Activated CD8-positive, alpha-beta memory T cell treated with anti-CD3 and anti-CD28 coated beads for 48 hours (primary cell): ENCODE data around the gene THAP3.

Experiments
- DNase-seq, 3 experiments: peaks; one replicate each; pipeline ENCODE4 v3.0.0-alpha.2; 2020; ENCODE audit warnings: low read depth in 2 of 3, low spot score in 2 of 3

THAP3 gene, protein sequence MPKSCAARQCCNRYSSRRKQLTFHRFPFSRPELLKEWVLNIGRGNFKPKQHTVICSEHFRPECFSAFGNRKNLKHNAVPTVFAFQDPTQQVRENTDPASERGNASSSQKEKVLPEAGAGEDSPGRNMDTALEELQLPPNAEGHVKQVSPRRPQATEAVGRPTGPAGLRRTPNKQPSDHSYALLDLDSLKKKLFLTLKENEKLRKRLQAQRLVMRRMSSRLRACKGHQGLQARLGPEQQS

DNA sequence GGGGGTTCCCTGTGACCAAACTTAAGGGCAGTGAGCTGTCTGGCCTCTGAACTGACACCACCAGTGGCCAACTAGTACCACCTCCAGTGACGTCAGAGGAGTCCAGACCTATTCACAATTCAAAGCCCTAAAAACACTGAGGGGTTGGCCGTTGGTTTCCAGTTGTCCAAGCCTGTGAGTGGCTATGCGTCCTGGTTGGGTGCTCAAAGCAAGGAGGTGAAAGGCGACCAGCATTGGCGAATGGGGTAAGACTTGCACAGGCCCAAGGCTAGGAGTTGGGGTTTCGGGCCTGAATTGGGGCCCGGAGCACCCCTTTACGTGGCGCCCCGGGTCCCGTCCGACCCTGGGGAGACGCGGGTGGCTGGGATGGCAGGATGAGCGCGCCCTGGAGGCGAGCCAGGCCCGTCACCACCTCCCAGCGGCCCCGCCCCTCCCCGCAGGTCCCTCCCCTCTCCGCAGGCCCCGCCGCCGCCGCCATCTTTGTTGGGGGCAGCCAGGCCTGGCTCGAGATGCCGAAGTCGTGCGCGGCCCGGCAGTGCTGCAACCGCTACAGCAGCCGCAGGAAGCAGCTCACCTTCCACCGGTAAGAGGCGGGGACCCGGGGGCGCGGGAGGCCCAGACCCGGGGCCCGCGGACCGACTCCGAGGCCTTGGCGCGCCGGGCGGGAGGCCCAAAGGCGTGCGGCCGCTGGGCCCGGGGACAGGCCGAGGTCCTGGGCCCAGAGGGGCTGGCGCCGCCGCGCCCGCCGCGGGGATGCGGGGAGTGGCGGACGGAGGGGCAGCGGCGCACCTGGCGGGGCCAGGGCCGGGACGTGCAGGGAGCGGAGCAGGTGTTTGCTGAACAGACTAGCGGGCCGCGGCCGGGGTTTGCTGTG, at the start of gene THAP3:
Gene THAP3 (plus strand): TSS at position 159 of the 874 bp plus-strand sequence. CDS start 351 bp downstream, at position 510.
- DNase-seq = peak; percentile 70 to 89 (median 86)

GRCh38 chr1:6577831-6578525, 46.7 kb upstream of the THAP3 start:
- no peak for DNase-seq

DNA sequence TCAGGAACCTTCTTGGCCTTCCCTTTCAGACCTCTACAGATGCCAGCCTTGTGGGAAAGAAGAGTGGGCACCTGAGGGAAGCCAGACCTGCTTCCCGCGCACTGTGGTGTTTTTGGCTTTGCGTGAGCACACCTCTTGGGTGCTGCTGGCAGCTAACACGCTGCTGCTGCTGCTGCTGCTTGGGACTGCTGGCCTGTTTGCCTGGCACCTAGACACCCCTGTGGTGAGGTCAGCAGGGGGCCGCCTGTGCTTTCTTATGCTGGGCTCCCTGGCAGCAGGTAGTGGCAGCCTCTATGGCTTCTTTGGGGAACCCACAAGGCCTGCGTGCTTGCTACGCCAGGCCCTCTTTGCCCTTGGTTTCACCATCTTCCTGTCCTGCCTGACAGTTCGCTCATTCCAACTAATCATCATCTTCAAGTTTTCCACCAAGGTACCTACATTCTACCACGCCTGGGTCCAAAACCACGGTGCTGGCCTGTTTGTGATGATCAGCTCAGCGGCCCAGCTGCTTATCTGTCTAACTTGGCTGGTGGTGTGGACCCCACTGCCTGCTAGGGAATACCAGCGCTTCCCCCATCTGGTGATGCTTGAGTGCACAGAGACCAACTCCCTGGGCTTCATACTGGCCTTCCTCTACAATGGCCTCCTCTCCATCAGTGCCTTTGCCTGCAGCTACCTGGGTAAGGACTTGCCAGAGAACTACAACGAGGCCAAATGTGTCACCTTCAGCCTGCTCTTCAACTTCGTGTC, 45.9 kb upstream of the THAP3 start:
- DNase-seq = no peak

- DNase-seq = peak; percentile 85 to 98 (median 89)
Observed at GRCh38 chr1:6579374-6580118, 45.1 kb upstream of the THAP3 start, which contains the start of gene ZBTB48. Gene ZBTB48 (plus strand): TSS chr1:6579994. CDS start chr1:6580610, 616 bp downstream.

GRCh38 chr1:6580119-6580592, 44.5 kb upstream of the THAP3 start:
- no peak for DNase-seq

- no peak for DNase-seq
Observed at GRCh38 chr1:6580593-6581409, 43.9 kb upstream of the THAP3 start.

DNA sequence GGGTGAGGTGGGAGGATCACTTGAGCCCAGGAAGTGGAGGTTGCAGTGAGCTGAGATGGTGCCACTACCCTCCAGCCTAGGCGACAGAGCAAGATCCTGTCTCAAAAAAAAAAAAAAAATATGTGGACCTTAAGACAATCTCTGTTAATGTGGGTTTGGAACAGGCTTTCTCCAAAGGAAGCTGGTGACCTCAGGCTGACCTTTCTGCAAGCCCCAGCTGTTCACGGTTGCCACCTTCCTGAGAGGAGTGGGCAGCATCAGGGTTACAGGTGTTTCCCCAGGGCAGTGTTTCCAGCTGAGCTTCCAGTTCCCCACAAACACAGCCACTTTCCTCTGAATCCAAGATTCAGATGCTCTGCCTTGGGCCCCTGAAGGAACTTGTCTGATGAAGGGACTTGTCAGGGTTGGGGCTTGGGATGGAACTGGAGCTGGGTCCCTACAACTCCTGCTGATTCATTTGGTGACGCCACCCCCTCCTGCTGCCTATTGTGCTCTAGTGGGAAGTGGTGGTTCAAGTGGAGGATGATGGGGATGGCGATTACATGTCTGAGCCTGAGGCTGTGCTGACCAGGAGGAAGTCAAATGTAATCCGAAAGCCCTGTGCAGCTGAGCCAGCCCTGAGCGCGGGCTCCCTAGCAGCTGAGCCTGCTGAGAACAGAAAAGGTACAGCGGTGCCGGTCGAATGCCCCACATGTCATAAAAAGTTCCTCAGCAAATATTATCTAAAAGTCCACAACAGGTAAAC, 42.9 kb upstream of the THAP3 start:
- DNase-seq = no peak

DNA sequence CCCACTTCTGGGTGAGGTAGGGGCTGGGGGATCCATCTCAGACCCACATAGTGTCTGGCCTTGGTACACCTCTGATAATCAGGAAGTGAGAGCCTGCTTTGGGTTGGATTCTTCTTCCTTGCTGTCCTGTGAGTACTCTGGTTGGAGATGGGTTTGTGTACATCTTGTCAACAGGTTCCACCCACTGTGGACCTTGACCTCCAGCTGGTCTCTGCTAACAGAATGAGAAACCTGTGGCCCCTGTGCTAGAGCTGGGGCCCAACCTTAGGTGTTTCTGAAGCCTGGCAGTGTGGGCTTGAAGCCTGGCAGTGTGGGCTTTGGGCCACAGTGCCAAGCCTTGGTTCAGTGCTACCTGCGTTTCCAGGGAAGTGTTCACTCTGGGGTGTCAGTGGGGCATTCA, 42.3 kb upstream of the THAP3 start:
- DNase-seq = no peak

DNA sequence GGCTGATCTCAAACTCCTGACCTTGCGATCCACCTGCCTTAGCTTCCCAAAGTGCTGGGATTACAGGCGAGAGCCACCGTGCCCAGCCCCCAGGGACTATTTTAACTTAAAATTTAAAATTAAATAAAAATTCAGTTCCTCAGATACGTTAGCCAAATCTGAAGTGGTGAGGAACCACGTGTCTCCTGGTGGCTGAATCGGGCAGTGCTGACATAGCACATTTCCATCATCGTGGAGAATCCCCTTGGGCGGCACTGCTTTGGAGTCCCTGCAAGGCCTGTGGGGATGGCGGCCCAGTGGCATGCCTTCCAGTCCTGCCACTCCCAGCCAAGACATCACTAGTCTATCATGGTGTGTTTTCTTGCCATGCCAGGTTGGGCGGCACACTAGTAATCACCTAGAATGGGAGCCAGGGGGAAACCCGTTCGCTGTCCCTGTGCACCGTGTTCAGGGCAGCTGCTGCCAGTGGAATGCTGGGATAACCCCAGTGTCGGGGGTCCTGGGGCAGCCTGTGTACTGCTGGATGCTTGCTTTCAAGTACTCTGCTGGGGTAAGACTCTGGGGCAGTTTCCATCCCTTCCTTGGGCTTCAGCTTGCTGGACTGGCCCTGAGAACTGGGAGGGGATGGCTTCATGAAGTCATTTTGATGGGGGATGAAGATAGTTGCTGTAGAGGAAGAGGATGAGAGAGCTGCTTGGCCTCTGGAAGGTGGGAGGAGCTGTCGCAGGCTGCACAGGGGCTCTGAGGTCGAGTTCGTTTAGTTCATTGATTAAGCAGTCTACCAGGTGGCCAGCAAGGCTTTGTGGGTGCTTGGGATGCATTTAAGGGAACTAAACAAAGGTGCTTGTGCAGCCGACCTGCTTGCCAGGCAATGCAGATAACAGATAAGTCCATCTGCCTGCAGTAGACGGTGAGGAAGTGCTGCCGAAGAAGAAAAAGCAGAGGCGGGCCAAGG, 40.3 kb upstream of the THAP3 start:
- no peak for DNase-seq

GRCh38 chr1:6585081-6585722, 39.5 kb upstream of the THAP3 start:
- no peak for DNase-seq

GRCh38 chr1:6585841-6586240, 38.8 kb upstream of the THAP3 start:
- DNase-seq = no peak

DNA sequence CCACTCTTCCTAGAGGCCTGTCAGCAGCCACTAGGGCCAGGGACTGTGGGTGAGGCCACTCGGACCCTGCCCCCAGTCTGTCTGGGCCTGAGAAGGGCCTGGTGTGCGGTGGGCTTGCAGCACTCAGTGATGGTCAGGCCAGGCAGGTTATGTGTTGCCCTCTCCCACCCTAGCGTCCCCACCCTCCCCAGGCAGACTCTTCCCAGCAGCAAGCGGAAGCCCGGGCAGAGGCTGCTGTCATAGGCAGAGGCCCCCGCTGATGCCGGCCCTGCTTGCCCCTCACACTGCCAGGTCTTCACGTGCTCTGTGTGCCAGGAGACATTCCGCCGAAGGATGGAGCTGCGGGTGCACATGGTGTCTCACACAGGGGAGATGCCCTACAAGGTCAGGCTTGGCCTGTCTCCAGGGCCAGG, 38.3 kb upstream of the THAP3 start:
- no peak for DNase-seq

- DNase-seq = no peak
Observed at GRCh38 chr1:6587261-6588005, 37.2 kb upstream of the THAP3 start.

DNA sequence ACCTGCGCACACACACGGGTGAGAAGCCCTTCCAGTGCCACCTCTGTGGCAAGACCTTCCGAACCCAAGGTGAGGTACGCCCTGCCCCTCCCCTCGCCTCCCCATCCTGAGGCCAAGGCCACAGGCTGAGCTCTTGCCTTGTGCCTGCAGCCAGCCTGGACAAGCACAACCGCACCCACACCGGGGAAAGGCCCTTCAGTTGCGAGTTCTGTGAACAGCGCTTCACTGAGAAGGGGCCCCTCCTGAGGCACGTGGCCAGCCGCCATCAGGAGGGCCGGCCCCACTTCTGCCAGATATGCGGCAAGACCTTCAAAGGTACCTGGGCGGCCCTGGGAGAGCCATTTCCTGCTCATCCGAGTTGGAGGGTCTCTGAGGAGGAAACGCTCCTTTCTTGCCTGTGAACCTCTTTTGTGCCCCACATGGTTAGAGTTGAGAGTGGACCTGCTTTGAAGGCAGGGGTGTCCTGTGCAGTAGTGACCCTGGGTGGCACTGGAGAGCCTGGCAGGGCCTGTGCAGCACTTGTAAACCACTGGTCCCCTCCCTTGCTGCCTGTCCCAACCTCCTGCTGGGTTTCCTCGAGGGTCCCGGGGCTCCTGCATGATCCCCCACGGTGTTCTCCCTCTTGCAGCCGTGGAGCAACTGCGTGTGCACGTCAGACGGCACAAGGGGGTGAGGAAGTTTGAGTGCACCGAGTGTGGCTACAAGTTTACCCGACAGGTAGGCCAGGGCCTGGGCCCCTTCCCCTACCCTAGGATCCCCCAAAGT, 36.4 kb upstream of the THAP3 start:
- DNase-seq = no peak

GRCh38 chr1:6588893-6589520, 35.7 kb upstream of the THAP3 start:
- DNase-seq = no peak
